ENCODE results near the gene VSIR. TPM values are rescaled to one million over a fixed set of nuclear protein-coding genes. Genes with fewer than 3 reads are reported as not detected.
A peak's percentile ranks its signal among the peaks of the same experiment; 100 is the strongest.

The VSIR gene
- total and polyA plus RNA-seq, 10 of the 15 experiments (the other 5 are each of a cell fraction or from before 2014, with no cell fraction given), result 0.19 to 12.5 (median 6.7) TPM

- TF ChIP-seq, protein P1, sequence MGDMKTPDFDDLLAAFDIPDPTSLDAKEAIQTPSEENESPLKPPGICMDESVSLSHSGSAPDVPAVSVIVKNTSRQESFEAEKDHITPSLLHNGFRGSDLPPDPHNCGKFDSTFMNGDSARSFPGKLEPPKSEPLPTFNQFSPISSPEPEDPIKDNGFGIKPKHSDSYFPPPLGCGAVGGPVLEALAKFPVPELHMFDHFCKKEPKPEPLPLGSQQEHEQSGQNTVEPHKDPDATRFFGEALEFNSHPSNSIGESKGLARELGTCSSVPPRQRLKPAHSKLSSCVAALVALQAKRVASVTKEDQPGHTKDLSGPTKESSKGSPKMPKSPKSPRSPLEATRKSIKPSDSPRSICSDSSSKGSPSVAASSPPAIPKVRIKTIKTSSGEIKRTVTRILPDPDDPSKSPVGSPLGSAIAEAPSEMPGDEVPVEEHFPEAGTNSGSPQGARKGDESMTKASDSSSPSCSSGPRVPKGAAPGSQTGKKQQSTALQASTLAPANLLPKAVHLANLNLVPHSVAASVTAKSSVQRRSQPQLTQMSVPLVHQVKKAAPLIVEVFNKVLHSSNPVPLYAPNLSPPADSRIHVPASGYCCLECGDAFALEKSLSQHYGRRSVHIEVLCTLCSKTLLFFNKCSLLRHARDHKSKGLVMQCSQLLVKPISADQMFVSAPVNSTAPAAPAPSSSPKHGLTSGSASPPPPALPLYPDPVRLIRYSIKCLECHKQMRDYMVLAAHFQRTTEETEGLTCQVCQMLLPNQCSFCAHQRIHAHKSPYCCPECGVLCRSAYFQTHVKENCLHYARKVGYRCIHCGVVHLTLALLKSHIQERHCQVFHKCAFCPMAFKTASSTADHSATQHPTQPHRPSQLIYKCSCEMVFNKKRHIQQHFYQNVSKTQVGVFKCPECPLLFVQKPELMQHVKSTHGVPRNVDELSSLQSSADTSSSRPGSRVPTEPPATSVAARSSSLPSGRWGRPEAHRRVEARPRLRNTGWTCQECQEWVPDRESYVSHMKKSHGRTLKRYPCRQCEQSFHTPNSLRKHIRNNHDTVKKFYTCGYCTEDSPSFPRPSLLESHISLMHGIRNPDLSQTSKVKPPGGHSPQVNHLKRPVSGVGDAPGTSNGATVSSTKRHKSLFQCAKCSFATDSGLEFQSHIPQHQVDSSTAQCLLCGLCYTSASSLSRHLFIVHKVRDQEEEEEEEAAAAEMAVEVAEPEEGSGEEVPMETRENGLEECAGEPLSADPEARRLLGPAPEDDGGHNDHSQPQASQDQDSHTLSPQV (IDR thresholded peaks at IDR 0.05), result no peak
- TF ChIP-seq, protein P2, sequence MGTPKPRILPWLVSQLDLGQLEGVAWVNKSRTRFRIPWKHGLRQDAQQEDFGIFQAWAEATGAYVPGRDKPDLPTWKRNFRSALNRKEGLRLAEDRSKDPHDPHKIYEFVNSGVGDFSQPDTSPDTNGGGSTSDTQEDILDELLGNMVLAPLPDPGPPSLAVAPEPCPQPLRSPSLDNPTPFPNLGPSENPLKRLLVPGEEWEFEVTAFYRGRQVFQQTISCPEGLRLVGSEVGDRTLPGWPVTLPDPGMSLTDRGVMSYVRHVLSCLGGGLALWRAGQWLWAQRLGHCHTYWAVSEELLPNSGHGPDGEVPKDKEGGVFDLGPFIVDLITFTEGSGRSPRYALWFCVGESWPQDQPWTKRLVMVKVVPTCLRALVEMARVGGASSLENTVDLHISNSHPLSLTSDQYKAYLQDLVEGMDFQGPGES (IDR thresholded peaks at IDR 0.05), result no peak
- no peak for TF ChIP-seq HDGF (IDR thresholded peaks at IDR 0.05)
- no peak for TF ChIP-seq YBX1 (IDR thresholded peaks at IDR 0.05)
- no peak for TF ChIP-seq MYB (IDR thresholded peaks at IDR 0.05; ENCODE audit: borderline replicate concordance, low read depth, low read length)
- no peak for TF ChIP-seq ZNF24 (IDR thresholded peaks at IDR 0.05)
- TF ChIP-seq EP300 (IDR thresholded peaks at IDR 0.05; ENCODE audit: borderline replicate concordance in 1 of 2, control insufficient read depth in 1 of 2, low read depth in 2 of 2, low read length in 2 of 2), result no peak
- 0 out of 3 replicates have a peak, but pooled peaks have one; percentile 25 for TF ChIP-seq POU2F2 (IDR thresholded peaks at IDR 0.05; ENCODE audit: borderline replicate concordance, low read depth, low read length)
- TF ChIP-seq, protein P3, sequence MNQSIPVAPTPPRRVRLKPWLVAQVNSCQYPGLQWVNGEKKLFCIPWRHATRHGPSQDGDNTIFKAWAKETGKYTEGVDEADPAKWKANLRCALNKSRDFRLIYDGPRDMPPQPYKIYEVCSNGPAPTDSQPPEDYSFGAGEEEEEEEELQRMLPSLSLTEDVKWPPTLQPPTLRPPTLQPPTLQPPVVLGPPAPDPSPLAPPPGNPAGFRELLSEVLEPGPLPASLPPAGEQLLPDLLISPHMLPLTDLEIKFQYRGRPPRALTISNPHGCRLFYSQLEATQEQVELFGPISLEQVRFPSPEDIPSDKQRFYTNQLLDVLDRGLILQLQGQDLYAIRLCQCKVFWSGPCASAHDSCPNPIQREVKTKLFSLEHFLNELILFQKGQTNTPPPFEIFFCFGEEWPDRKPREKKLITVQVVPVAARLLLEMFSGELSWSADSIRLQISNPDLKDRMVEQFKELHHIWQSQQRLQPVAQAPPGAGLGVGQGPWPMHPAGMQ (IDR thresholded peaks at IDR 0.05; ENCODE audit: borderline replicate concordance), result no peak
- TF ChIP-seq RBBP5 (conservative IDR thresholded peaks at IDR 0.05), result no peak
- no peak for TF ChIP-seq CHD2 (IDR thresholded peaks at IDR 0.05; ENCODE audit: borderline replicate concordance, low read depth, low read length)
- TF ChIP-seq, protein P4, sequence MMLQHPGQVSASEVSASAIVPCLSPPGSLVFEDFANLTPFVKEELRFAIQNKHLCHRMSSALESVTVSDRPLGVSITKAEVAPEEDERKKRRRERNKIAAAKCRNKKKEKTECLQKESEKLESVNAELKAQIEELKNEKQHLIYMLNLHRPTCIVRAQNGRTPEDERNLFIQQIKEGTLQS (IDR thresholded peaks at IDR 0.05; ENCODE audit: borderline replicate concordance, extremely low read depth, low read depth, low read length), result no peak
- TF ChIP-seq RUNX3 (IDR thresholded peaks at IDR 0.05; ENCODE audit: low read length), result peak; percentile 82
- no peak for TF ChIP-seq WRNIP1 (IDR thresholded peaks at IDR 0.05; ENCODE audit: borderline replicate concordance, low read depth, low read length)
- no peak for TF ChIP-seq SIX5 (IDR thresholded peaks at IDR 0.05; ENCODE audit: low read depth, low read length, severe bottlenecking)
- no peak for TF ChIP-seq RCOR1 (conservative IDR thresholded peaks at IDR 0.05; ENCODE audit: low read depth, low read length)
- peak; percentile 26 for TF ChIP-seq SP1 (IDR thresholded peaks at IDR 0.05; ENCODE audit: low read depth, low read length)
- TF ChIP-seq CEBPB (IDR thresholded peaks at IDR 0.05; ENCODE audit: borderline replicate concordance in 1 of 2, low read depth in 2 of 2, low read length in 2 of 2), result no peak
- TF ChIP-seq IRF4 (IDR thresholded peaks at IDR 0.05; ENCODE audit: low read depth, low read length), result peak; percentile 68; the same call in 1 of the 2 replicates
- no peak for TF ChIP-seq ZSCAN29 (IDR thresholded peaks at IDR 0.05)
- no peak for TF ChIP-seq ELK1 (IDR thresholded peaks at IDR 0.05; ENCODE audit: low read depth, low read length)
- no peak for TF ChIP-seq ZNF217 (IDR thresholded peaks at IDR 0.05)
- TF ChIP-seq ZNF274 (IDR thresholded peaks at IDR 0.05; ENCODE audit: insufficient read depth, insufficient read length), result no peak
- TF ChIP-seq PAX5 (IDR thresholded peaks at IDR 0.05; ENCODE audit: borderline replicate concordance, low read depth, low read length), result peak; percentile 70; the same call in 1 of the 2 replicates
Observed at GRCh38 chr10:71790749-71791440, 17.6 kb upstream of the VSIR start (continued).
